ENCODE measurements around the gene SH3RF3.

The SH3RF3 gene

DNA sequence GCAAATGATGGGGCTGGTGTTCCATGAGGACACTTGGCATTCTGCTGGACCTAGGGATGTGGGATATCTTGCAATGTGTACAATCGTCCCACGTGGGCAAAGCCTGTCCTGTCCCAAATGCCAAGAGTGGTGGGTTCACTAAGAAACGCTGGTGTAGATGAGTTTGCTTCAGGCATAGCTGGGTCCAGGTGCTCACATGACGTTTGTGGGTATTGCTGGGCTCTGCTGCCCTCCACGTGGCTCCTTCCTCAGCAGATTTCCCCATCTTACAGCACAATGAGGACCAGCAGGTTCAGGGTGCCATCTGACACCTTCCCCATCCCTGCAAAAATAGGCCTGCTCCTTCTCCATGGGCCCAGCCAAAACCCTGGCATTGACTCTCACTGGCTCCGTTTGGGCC, 378.8 kb downstream of the SH3RF3 start:
- Histone ChIP-seq H3K79me1 (replicated peaks; ENCODE audit: low read length, poor library complexity, severe bottlenecking) (no peaks in the 10 kb centered on the region), H2BK120ac (ENCODE audit: low read depth, low read length) (no peak overlapping the region), H3K4me1 (ENCODE audit: control insufficient read depth, insufficient read depth, low read depth, low read length) (peaks cover 3% of the 10 kb centered on the region), H2BK5ac (ENCODE audit: low read depth, low read length, poor library complexity, severe bottlenecking) (no peak overlapping the region), H3K23ac (ENCODE audit: low read length in 2 of 2) (no peak overlapping the region), H2BK12ac (ENCODE audit: low read length in 2 of 2) (no peak overlapping the region), H2BK15ac (ENCODE audit: low read depth, poor library complexity, severe bottlenecking) (no peak overlapping the region), H3K36me3 (ENCODE audit: control insufficient read depth in 1 of 2, insufficient read depth in 2 of 2, low read depth in 1 of 2, low read length in 2 of 2) (peaks cover 0 to 13% of the 10 kb centered on the region in 2 experiments), H3K27me3 (ENCODE audit: control insufficient read depth in 1 of 2, insufficient read depth in 1 of 2, low read length in 2 of 2) (peaks cover 0 to 30% of the 10 kb centered on the region in 2 experiments), H4K8ac (ENCODE audit: low read length) (no peak overlapping the region), H3K9me3 (ENCODE audit: control insufficient read depth, low read length) (peaks cover 11% of the 10 kb centered on the region), H3K4me2 (ENCODE audit: low read length, poor library complexity, severe bottlenecking) (no peak overlapping the region), H2AFZ (ENCODE audit: low read depth, low read length) (no peak overlapping the region), H3K27ac (ENCODE audit: low read length, poor library complexity, severe bottlenecking) (no peak overlapping the region), H4K91ac (ENCODE audit: low read length) (no peak overlapping the region), H3K18ac (ENCODE audit: low read depth in 1 of 2, low read length in 2 of 2) (no peak overlapping the region), H3K4ac (ENCODE audit: low read depth in 1 of 2, low read length in 2 of 2) (no peak overlapping the region), H3K9ac (ENCODE audit: low read length) (no peak overlapping the region), H2AK5ac (ENCODE audit: low read length, severe bottlenecking) (no peak overlapping the region), H3K4me3 (ENCODE audit: insufficient read depth in 1 of 2, low read depth in 1 of 2, low read length in 2 of 2) (no peak overlapping the region), H3K14ac (ENCODE audit: low read length in 2 of 2) (no peak overlapping the region)
- WGBS = 94% methylated on average over 6 of the region's 6 CpGs
- no peak for DNase-seq

DNA sequence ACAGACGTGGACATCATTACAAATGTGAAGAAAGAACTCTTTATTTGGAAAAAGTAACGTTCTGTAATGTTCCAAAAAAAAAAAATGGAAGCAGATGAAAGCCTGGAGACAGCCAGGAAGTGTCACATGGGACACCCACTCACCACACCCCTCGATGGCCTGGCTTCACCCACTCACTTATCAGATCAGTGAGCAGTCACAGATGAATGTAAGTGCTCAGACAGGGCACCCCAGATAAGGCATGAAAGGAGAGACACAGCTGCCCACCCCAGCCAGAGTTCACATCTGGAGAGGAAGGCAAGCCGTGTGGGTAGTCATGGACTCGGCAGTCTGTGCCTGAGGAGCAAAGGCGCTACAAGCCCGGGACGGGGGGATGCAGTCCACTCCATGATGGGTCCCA, 379.6 kb downstream of the SH3RF3 start:
- 89% methylated on average over 8 of the region's 8 CpGs for WGBS

DNA sequence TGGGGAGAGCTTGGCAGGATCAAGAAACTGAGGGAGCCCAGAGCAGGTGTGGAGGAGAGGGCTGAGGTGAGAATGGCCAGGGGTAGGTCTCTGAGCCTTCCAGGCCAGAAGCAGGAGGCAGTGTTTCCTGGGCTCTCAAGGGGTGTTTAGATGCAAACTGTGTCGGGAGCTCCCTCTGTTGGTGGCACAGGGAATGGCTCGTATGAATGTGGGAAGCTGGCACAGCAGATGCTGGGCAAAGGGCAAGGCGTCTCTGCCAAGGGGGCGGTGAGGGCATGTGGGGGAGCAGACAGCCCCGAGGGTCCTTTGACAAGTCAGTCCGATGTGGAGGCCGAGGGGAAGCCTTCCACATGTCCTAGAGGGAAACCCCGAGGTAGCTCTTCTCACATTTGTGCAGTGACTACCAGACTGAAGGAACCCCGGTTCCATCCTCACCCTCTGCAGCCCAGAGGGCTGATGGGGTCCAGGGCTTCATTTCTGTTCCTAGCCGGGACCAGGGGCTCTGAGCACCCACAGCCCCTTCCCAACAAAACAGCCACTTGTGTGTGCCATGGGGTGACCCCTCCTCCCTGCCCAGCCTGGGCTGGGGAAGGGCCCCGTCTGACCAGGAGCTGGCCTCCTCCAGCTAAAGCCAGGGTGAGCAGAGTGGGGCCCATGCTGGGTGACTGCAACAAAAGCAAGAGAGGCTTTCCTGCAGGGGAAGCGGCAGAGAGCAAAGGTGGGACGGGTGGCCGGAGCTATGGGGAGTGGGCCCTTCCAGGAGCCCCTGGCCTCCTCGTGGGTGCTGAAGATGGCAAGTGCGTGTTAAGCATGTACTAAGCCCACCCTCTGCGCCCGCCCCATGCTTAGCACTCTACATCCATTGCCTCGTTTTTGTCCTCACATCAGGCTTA, 381.4 kb downstream of the SH3RF3 start:
- Histone ChIP-seq H3K18ac (ENCODE audit: low read depth in 1 of 2, low read length in 2 of 2) (no peak overlapping the region), H3K4me1 (ENCODE audit: control insufficient read depth, insufficient read depth, low read depth, low read length) (peaks cover 14% of the 10 kb centered on the region), H2AK5ac (ENCODE audit: low read length, severe bottlenecking) (no peak overlapping the region), H4K91ac (ENCODE audit: low read length) (no peak overlapping the region), H2BK120ac (ENCODE audit: low read depth, low read length) (no peak overlapping the region), H3K9me3 (ENCODE audit: control insufficient read depth, low read length) (peaks cover 11% of the 10 kb centered on the region), H2BK12ac (ENCODE audit: low read length in 2 of 2) (peak overlapping the region in 1 of 2 experiments; percentile 64), H4K8ac (ENCODE audit: low read length) (no peak overlapping the region), H3K14ac (ENCODE audit: low read length in 2 of 2) (no peak overlapping the region), H3K9ac (ENCODE audit: low read length) (no peak overlapping the region), H3K23ac (ENCODE audit: low read length in 2 of 2) (no peak overlapping the region), H2AFZ (ENCODE audit: low read depth, low read length) (no peak overlapping the region), H3K4me3 (ENCODE audit: insufficient read depth in 1 of 2, low read depth in 1 of 2, low read length in 2 of 2) (no peak overlapping the region), H3K4me2 (ENCODE audit: low read length, poor library complexity, severe bottlenecking) (no peak overlapping the region), H2BK5ac (ENCODE audit: low read depth, low read length, poor library complexity, severe bottlenecking) (no peak overlapping the region), H3K27me3 (ENCODE audit: control insufficient read depth in 1 of 2, insufficient read depth in 1 of 2, low read length in 2 of 2) (peaks cover 0 to 30% of the 10 kb centered on the region in 2 experiments), H3K79me1 (replicated peaks; ENCODE audit: low read length, poor library complexity, severe bottlenecking) (no peaks in the 10 kb centered on the region), H3K27ac (ENCODE audit: low read length, poor library complexity, severe bottlenecking) (no peak overlapping the region), H3K36me3 (ENCODE audit: control insufficient read depth in 1 of 2, insufficient read depth in 2 of 2, low read depth in 1 of 2, low read length in 2 of 2) (peaks cover 0 to 4% of the 10 kb centered on the region in 2 experiments), H3K4ac (ENCODE audit: low read depth in 1 of 2, low read length in 2 of 2) (peak overlapping the region in 1 of 2 experiments; percentile 29), H2BK15ac (ENCODE audit: low read depth, poor library complexity, severe bottlenecking) (no peak overlapping the region)
- WGBS = 54% methylated on average over 19 of the region's 19 CpGs
- peak; percentile 77 for DNase-seq

More for the DNA sequence above, 379.6 kb downstream of the SH3RF3 start:
- H3K27me3 ChIP-seq (ENCODE audit: control insufficient read depth in 1 of 2, insufficient read depth in 1 of 2, low read length in 2 of 2) = peaks cover 0 to 30% of the 10 kb centered on the region in 2 experiments
- no peak overlapping the region for H3K23ac ChIP-seq (ENCODE audit: low read length in 2 of 2)
- peaks cover 11% of the 10 kb centered on the region for H3K9me3 ChIP-seq (ENCODE audit: control insufficient read depth, low read length)
- H3K4me3 ChIP-seq (ENCODE audit: insufficient read depth in 1 of 2, low read depth in 1 of 2, low read length in 2 of 2) = no peak overlapping the region
- H3K27ac ChIP-seq (ENCODE audit: low read length, poor library complexity, severe bottlenecking) = no peak overlapping the region
- H3K79me1 ChIP-seq (replicated peaks; ENCODE audit: low read length, poor library complexity, severe bottlenecking) = no peaks in the 10 kb centered on the region
- no peak overlapping the region for H2BK15ac ChIP-seq (ENCODE audit: low read depth, poor library complexity, severe bottlenecking)
- peaks cover 0 to 13% of the 10 kb centered on the region in 2 experiments for H3K36me3 ChIP-seq (ENCODE audit: control insufficient read depth in 1 of 2, insufficient read depth in 2 of 2, low read depth in 1 of 2, low read length in 2 of 2)
- H2BK120ac ChIP-seq (ENCODE audit: low read depth, low read length) = no peak overlapping the region
- no peak overlapping the region for H3K14ac ChIP-seq (ENCODE audit: low read length in 2 of 2)
- no peak overlapping the region for H3K4ac ChIP-seq (ENCODE audit: low read depth in 1 of 2, low read length in 2 of 2)
- H3K18ac ChIP-seq (ENCODE audit: low read depth in 1 of 2, low read length in 2 of 2) = no peak overlapping the region
- no peak overlapping the region for H3K4me2 ChIP-seq (ENCODE audit: low read length, poor library complexity, severe bottlenecking)
- H3K4me1 ChIP-seq (ENCODE audit: control insufficient read depth, insufficient read depth, low read depth, low read length) = peaks cover 7% of the 10 kb centered on the region
- no peak overlapping the region for H4K91ac ChIP-seq (ENCODE audit: low read length)
- no peak overlapping the region for H2BK5ac ChIP-seq (ENCODE audit: low read depth, low read length, poor library complexity, severe bottlenecking)
- no peak overlapping the region for H2BK12ac ChIP-seq (ENCODE audit: low read length in 2 of 2)
- H4K8ac ChIP-seq (ENCODE audit: low read length) = no peak overlapping the region
- H2AFZ ChIP-seq (ENCODE audit: low read depth, low read length) = no peak overlapping the region
- no peak overlapping the region for H2AK5ac ChIP-seq (ENCODE audit: low read length, severe bottlenecking)
- DNase-seq = no peak
- no peak overlapping the region for H3K9ac ChIP-seq (ENCODE audit: low read length)

DNA sequence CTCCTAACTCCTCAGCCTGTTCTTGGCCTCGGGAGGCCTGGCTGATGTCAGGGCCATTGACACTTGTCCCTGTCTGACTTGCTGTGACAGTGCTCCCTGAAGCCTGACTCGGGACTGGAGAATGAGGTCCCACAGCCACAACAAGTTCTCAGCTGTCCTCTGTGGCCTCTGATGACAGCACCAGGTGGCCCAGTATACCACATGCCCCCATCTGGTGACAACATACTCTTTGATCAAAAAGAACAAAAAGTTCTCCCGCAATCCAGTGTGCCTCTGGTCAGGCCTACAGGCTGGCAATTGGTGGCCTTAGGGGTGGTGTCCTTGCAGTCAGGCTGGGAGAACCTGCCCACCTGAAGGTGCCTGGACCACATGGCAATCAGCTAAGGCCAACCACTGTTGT, 382.2 kb downstream of the SH3RF3 start:
- H3K27ac ChIP-seq (ENCODE audit: low read length, poor library complexity, severe bottlenecking) = no peak overlapping the region

More for the DNA sequence above, 382.2 kb downstream of the SH3RF3 start:
- WGBS = 81% methylated on average over 3 of the region's 3 CpGs
- no peak overlapping the region for H3K4me3 ChIP-seq (ENCODE audit: insufficient read depth in 1 of 2, low read depth in 1 of 2, low read length in 2 of 2)
- no peak overlapping the region for H3K4ac ChIP-seq (ENCODE audit: low read depth in 1 of 2, low read length in 2 of 2)
- H2AK5ac ChIP-seq (ENCODE audit: low read length, severe bottlenecking) = no peak overlapping the region
- no peak for DNase-seq
- H4K91ac ChIP-seq (ENCODE audit: low read length) = no peak overlapping the region
- no peak overlapping the region for H2BK15ac ChIP-seq (ENCODE audit: low read depth, poor library complexity, severe bottlenecking)
- H3K23ac ChIP-seq (ENCODE audit: low read length in 2 of 2) = no peak overlapping the region
- peaks cover 7% of the 10 kb centered on the region for H3K9me3 ChIP-seq (ENCODE audit: control insufficient read depth, low read length)
- no peak overlapping the region for H2BK120ac ChIP-seq (ENCODE audit: low read depth, low read length)
- no peak overlapping the region for H3K9ac ChIP-seq (ENCODE audit: low read length)
- H3K4me2 ChIP-seq (ENCODE audit: low read length, poor library complexity, severe bottlenecking) = no peak overlapping the region
- no peak overlapping the region for H3K18ac ChIP-seq (ENCODE audit: low read depth in 1 of 2, low read length in 2 of 2)
- peaks cover 0 to 35% of the 10 kb centered on the region in 2 experiments for H3K27me3 ChIP-seq (ENCODE audit: control insufficient read depth in 1 of 2, insufficient read depth in 1 of 2, low read length in 2 of 2)
- peak overlapping the region in 1 of 2 experiments; percentile 55 for H2BK12ac ChIP-seq (ENCODE audit: low read length in 2 of 2)
- H2AFZ ChIP-seq (ENCODE audit: low read depth, low read length) = no peak overlapping the region
- H2BK5ac ChIP-seq (ENCODE audit: low read depth, low read length, poor library complexity, severe bottlenecking) = no peak overlapping the region
- peaks cover 0 to 4% of the 10 kb centered on the region in 2 experiments for H3K36me3 ChIP-seq (ENCODE audit: control insufficient read depth in 1 of 2, insufficient read depth in 2 of 2, low read depth in 1 of 2, low read length in 2 of 2)
- H3K14ac ChIP-seq (ENCODE audit: low read length in 2 of 2) = peak overlapping the region in 1 of 2 experiments; percentile 35
- H4K8ac ChIP-seq (ENCODE audit: low read length) = no peak overlapping the region
- H3K79me1 ChIP-seq (replicated peaks; ENCODE audit: low read length, poor library complexity, severe bottlenecking) = no peaks in the 10 kb centered on the region
- H3K4me1 ChIP-seq (ENCODE audit: control insufficient read depth, insufficient read depth, low read depth, low read length) = peaks cover 14% of the 10 kb centered on the region

Data from mesenchymal stem cell (in vitro differentiated cells and primary cell).